Right ventricle myocardium inferior (tissue), 1 donor: ENCODE measurements around the gene GATA2. TPM values are rescaled to one million over a fixed set of nuclear protein-coding genes. Genes with fewer than 3 reads are reported as not detected.
A peak's percentile ranks its signal among the peaks of the same experiment; 100 is the strongest.

Source experiments
- ATAC-seq: fragments of 200-7000 bp; cut with Tn5 transposase; one replicate; pipeline ENCODE4 v1.9.1; 2020; ENCODE audit warnings: mild to moderate bottlenecking, moderate library complexity
- DNase-seq: peaks from one replicate; pipeline ENCODE4 v3.0.0; 2021; ENCODE audit errors: missing footprints
- intact Hi-C: fragments of 100-400 bp; cut with DNase I; formaldehyde crosslinking; loops from one replicate; pipeline ENCODE4 v1.11.0; 2022
- total RNA-seq: library from RNA; stranded (reverse); fragmentation: NEBNext Ultra II Directional; extraction: Animal tissue kit (Norgen Biotek cat#: 25700); gene quantifications from one replicate; pipeline ENCODE4 v1.2.1, GENCODE V29; 2021
- donor health status: DM: no; HTN: yes; CAD: no; lungs with severe emphysema.

The GATA2 gene
- total RNA-seq, 1 donor from 2014 or later = 9.1 TPM

DNA sequence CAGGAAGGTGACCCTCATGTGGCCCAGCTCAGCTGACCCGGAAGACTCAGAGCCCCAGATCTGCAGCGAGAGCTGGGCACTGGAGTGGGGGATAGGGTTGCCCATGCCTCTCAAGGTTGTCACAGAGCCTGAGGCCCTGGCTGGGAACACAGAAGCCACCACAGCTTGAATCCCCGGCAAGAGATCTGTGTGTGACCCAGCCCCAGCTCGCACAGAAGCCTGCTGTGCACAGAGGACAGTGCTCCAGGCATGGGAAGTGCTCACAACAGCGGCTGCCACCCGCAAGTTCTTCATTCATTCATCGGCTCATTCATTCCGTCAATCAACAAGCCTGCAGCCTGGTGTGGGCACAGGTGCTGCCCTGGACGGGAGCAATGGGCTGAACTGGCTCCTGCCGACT is 62.7 kb downstream of the GATA2 start:
- ATAC-seq = no peak
- no peak for DNase-seq
- intact Hi-C loops = no loop called here

DNA sequence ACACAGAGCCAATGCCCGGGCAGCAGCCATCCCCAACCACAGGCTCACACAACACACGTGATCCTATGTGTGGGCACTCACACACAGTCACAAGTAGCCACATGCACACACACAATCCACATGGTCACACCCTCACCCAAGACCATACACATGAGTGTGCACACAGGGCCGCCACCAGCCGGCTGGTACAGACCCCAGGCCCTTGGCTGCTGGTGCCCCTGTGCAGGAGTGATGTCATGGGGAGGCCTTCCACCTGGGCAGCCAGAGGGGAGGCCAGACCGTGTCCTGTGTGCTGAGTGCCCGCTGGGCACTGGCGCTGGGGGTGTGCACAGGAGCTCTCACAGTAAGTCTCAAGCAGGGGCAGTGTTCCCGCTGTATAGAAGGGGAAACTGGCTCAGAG is 63.2 kb downstream of the GATA2 start:
- no peak for ATAC-seq
- intact Hi-C loops = loop anchor here (5.0 kb wide), 2 partner anchors 68 to 153 kb away; no protein-coding TSS in a partner anchor
- DNase-seq = peak; percentile 66

Other genes starting within 250 kb of the GATA2 start
- gene DNAJB8, start 26.3 kb downstream of the GATA2 start, total RNA-seq = not detected
- 119 TPM for gene RPN1, start 157.6 kb upstream of the GATA2 start, total RNA-seq
- 242 TPM for gene RAB7A, start 233.0 kb upstream of the GATA2 start, total RNA-seq